Natural killer cell (primary cell): ENCODE measurements around the gene AUTS2. TPM values are rescaled to one million over a fixed set of nuclear protein-coding genes. Genes with fewer than 3 reads are reported as not detected.

ENCODE experiments used
- ATAC-seq, 3 donors: fragments of 150-1000 bp in 2 of 3; fragments of 200-7000 bp in 1 of 3; cut with Tn5 transposase; 1 replicate in 1 of 3; 2 replicates in 2 of 3; pipeline ENCODE4 v1.10.0; 2021; ENCODE audit warnings: mild to moderate bottlenecking in 2 of 3, moderate library complexity in 2 of 3
- DNase-seq, 2 donors: peaks; one replicate each; pipeline versions ENCODE4 v3.0.0 to v3.0.0-alpha.2; 2013 to 2021; ENCODE audit warnings: mixed read lengths in 1 of 2
- H3K27ac ChIP-seq: one replicate; pipeline ENCODE4 v1.5.1; 2013; ENCODE audit warnings: mild to moderate bottlenecking, low read length
- H3K27me3 ChIP-seq: one replicate; pipeline ENCODE4 v1.6.1; 2013; ENCODE audit warnings: low read length; ENCODE audit not compliant: control insufficient read depth, insufficient read depth
- H3K36me3 ChIP-seq: one replicate; pipeline ENCODE4 v1.6.1; 2013; ENCODE audit warnings: low read length; ENCODE audit not compliant: control insufficient read depth, insufficient read depth
- H3K4me1 ChIP-seq: one replicate; pipeline ENCODE4 v1.6.1; 2013; ENCODE audit warnings: low read length; ENCODE audit not compliant: control insufficient read depth, insufficient read depth
- H3K4me3 ChIP-seq: one replicate; pipeline ENCODE4 v1.5.1; 2013; ENCODE audit warnings: low read length
- H3K9me3 ChIP-seq: one replicate; pipeline ENCODE4 v1.6.1; 2013; ENCODE audit warnings: low read length; ENCODE audit not compliant: control insufficient read depth, insufficient read depth
- H3K27ac Mint-ChIP-seq, 2 donors: one replicate each; pipeline ENCODE4 v1.8.0; 2022; ENCODE audit warnings: mild to moderate bottlenecking in 2 of 2, mixed read lengths in 2 of 2, moderate library complexity in 1 of 2
- H3K27me3 Mint-ChIP-seq, 2 donors: one replicate each; pipeline ENCODE4 v1.8.0; 2022; ENCODE audit warnings: low read depth in 2 of 2, mixed read lengths in 2 of 2
- H3K36me3 Mint-ChIP-seq: one replicate; pipeline ENCODE4 v1.8.0; 2022; ENCODE audit warnings: mixed read lengths
- H3K4me1 Mint-ChIP-seq, 2 donors: one replicate each; pipeline ENCODE4 v1.8.0; 2022; ENCODE audit warnings: mixed read lengths in 2 of 2
- H3K4me3 Mint-ChIP-seq: one replicate; pipeline ENCODE4 v1.8.0; 2022; ENCODE audit warnings: mild to moderate bottlenecking, moderate library complexity, mixed read lengths
- H3K9me3 Mint-ChIP-seq, 2 donors: one replicate each; pipeline ENCODE4 v1.8.0; 2022; ENCODE audit warnings: mixed read lengths in 2 of 2
- CTCF ChIP-seq: fragments of 200-600 bp; IDR thresholded peaks from one replicate; pipeline ENCODE4 v1.8.0; 2022; ENCODE audit warnings: antibody characterized with exemption
- whole genome bisulfite sequencing: methylation state at CpG from one replicate; pipeline ENCODE4 v1.1.7; 2013; ENCODE audit warnings: missing lambda C conversion rate; ENCODE audit not compliant: insufficient coverage; 5-methylcytosine and 5-hydroxymethylcytosine counted together
- intact Hi-C: fragments of 100-400 bp; cut with micrococcal nuclease; formaldehyde crosslinking; loops from one replicate; pipeline ENCODE4 v1.14.2; 2022
- total RNA-seq, 4 donors: library from RNA; stranded (reverse); fragments of 120-200 nt in 1 of 4; gene quantifications; one replicate each; pipeline versions ENCODE4 v1.2.3 to v1.2.4, GENCODE V29; 2013 to 2022

The AUTS2 gene
- total RNA-seq, 3 donors from 2014 or later (not counting 1 experiment from before 2014, with no cell fraction given), result 147 to 197 (median 155) TPM

- no peaks in the 10 kb centered on the region for H3K4me1 ChIP-seq
- H3K9me3 ChIP-seq, result no peaks in the 10 kb centered on the region
- no peak overlapping the region for H3K4me3 Mint-ChIP-seq
- no peak for TF ChIP-seq CTCF
- no peak overlapping the region for H3K27ac Mint-ChIP-seq
- no peaks in the 10 kb centered on the region for H3K27me3 ChIP-seq
- no peaks in the 10 kb centered on the region for H3K36me3 ChIP-seq
- DNase-seq (no peak), ATAC-seq (no peak)
- no peak overlapping the region for H3K27ac ChIP-seq
- no peaks in the 10 kb centered on the region for H3K36me3 Mint-ChIP-seq
- WGBS, result 94% methylated on average over 4 of the region's 4 CpGs
- no peaks in the 10 kb centered on the region for H3K4me1 Mint-ChIP-seq
- no peak overlapping the region for H3K4me3 ChIP-seq
- H3K9me3 Mint-ChIP-seq, result no peaks in the 10 kb centered on the region
- intact Hi-C loops, result no loop called here
- H3K27me3 Mint-ChIP-seq, result no peaks in the 10 kb centered on the region
These were observed 922.3 kb downstream of the AUTS2 start for GRCh38 chr7:70520611-70521010.

- H3K36me3 ChIP-seq, result no peaks in the 10 kb centered on the region
- no peaks in the 10 kb centered on the region for H3K27me3 ChIP-seq
- intact Hi-C loops, result no loop called here
- WGBS, result 98% methylated on average over 8 of the region's 8 CpGs
- Mint-ChIP-seq H3K36me3 (no peaks in the 10 kb centered on the region), H3K27ac (no peak overlapping the region), H3K27me3 (no peaks in the 10 kb centered on the region), H3K9me3 (no peaks in the 10 kb centered on the region), H3K4me3 (no peak overlapping the region), H3K4me1 (no peaks in the 10 kb centered on the region)
- no peak overlapping the region for H3K4me3 ChIP-seq
- TF ChIP-seq CTCF, result no peak
- H3K27ac ChIP-seq, result no peak overlapping the region
- H3K9me3 ChIP-seq, result no peaks in the 10 kb centered on the region
- H3K4me1 ChIP-seq, result no peaks in the 10 kb centered on the region
- no peak for DNase-seq
- ATAC-seq, result no peak
These were observed 925.1 kb downstream of the AUTS2 start for GRCh38 chr7:70523249-70523988.

GRCh38 chr7:70523989-70524351, 925.7 kb downstream of the AUTS2 start:
- no peaks in the 10 kb centered on the region for H3K36me3 Mint-ChIP-seq
- ATAC-seq (no peak), DNase-seq (no peak)
- Histone ChIP-seq H3K9me3 (no peaks in the 10 kb centered on the region), H3K27ac (no peak overlapping the region), H3K4me1 (no peaks in the 10 kb centered on the region), H3K36me3 (no peaks in the 10 kb centered on the region), H3K4me3 (no peak overlapping the region), H3K27me3 (no peaks in the 10 kb centered on the region)
- no peak overlapping the region for H3K27ac Mint-ChIP-seq
- H3K4me3 Mint-ChIP-seq, result no peak overlapping the region
- H3K4me1 Mint-ChIP-seq, result no peaks in the 10 kb centered on the region
- intact Hi-C loops, result no loop called here
- WGBS, result 84% methylated on average over 2 of the region's 2 CpGs
- no peaks in the 10 kb centered on the region for H3K9me3 Mint-ChIP-seq
- no peaks in the 10 kb centered on the region for H3K27me3 Mint-ChIP-seq
- TF ChIP-seq CTCF, result no peak

GRCh38 chr7:70525991-70526390, 927.7 kb downstream of the AUTS2 start:
- Mint-ChIP-seq H3K4me1 (no peaks in the 10 kb centered on the region), H3K36me3 (no peaks in the 10 kb centered on the region), H3K27ac (no peak overlapping the region), H3K4me3 (no peak overlapping the region), H3K9me3 (no peaks in the 10 kb centered on the region), H3K27me3 (no peaks in the 10 kb centered on the region)
- Histone ChIP-seq H3K27me3 (no peaks in the 10 kb centered on the region), H3K4me3 (no peak overlapping the region), H3K9me3 (no peaks in the 10 kb centered on the region), H3K4me1 (no peaks in the 10 kb centered on the region), H3K36me3 (no peaks in the 10 kb centered on the region), H3K27ac (no peak overlapping the region)
- no peak for DNase-seq
- intact Hi-C loops, result no loop called here
- 83% methylated on average over 5 of the region's 5 CpGs for WGBS
- TF ChIP-seq CTCF, result no peak
- ATAC-seq, result no peak
